Measurements from ENCODE around the gene PTGS1. TPM values are rescaled to one million over a fixed set of nuclear protein-coding genes. Genes with fewer than 3 reads are reported as not detected.
"Not testable (repeated sequence)": the region's sequence is repeated elsewhere in the genome, so short reads cannot be mapped to it uniquely, and the experiment has no call there.

PTGS1 gene
- total RNA-seq, 2 donors from 2014 or later = 4.6 to 6.2 TPM

DNA sequence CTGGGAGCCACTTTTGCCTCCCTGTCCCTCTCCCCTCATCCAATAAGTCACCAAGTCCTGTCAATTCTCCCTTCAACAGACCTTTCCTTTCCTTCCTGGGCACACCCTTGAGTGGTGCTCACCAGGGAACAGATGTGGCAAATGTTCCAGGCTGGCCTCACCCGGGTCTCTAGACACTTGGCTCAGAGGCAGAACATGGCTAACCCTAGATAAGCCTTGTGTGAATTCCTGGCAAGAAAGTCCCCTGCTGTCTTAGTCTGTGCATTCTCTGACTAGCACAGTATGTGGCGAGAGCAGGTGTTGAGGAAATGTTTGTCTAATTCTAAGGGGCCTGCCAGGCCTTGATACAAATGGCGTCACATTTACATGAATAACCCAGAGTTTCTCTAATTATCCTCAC, 41.2 kb upstream of the PTGS1 start:
- Histone ChIP-seq H3K4me1 (replicated peaks) (no peaks in the 10 kb centered on the region), H3K27me3 (replicated peaks; ENCODE audit: insufficient read depth) (no peaks in the 10 kb centered on the region), H3K27ac (no peak overlapping the region), H3K36me3 (no peaks in the 10 kb centered on the region), H3K9me3 (no peaks in the 10 kb centered on the region), H3K4me3 (no peak overlapping the region)
- TF ChIP-seq CTCF (IDR thresholded peaks at IDR 0.05) = no peak
- TF ChIP-seq POLR2A (IDR thresholded peaks at IDR 0.05) = no peak
- TF ChIP-seq POLR2AphosphoS5 (IDR thresholded peaks at IDR 0.05) = no peak
- 93% methylated on average over 3 of the region's 3 CpGs for WGBS
- intact Hi-C loops (cut with DNase I) = no loop called here
- no peak for DNase-seq (ENCODE audit: low spot score)

GRCh38 chr9:122330466-122330865, 40.4 kb upstream of the PTGS1 start:
- H3K27ac ChIP-seq; H3K4me1 ChIP-seq (replicated peaks); H3K27me3 ChIP-seq (replicated peaks; ENCODE audit: insufficient read depth); H3K9me3 ChIP-seq; H3K4me3 ChIP-seq; DNase-seq (ENCODE audit: low spot score); intact Hi-C loops (cut with DNase I); H3K36me3 ChIP-seq: not testable (repeated sequence)
- 89% methylated on average over 6 of the region's 6 CpGs for WGBS

DNA sequence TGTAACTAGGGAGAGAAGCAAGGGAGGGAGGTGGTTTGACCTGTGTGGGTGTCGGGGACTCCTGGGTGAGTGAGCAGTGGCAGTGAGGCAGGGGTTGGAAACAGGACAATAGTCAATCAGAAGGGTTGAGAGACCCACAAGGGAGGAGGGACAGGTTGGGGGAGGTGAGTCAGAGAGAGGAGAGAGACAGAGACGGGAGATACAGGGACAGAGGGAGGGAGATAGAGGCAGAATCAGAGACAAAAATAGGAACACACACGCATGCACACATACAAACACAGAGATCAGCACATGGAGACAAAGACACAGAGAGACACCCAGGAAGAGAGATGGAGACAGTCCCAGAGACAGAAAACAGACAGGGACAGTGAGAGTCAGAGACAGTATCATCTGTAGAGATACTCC, 39.3 kb upstream of the PTGS1 start:
- WGBS = 85% methylated on average over 3 of the region's 3 CpGs
- intact Hi-C loops (cut with DNase I) = no loop called here
- Histone ChIP-seq H3K4me3 (no peak overlapping the region), H3K27ac (no peak overlapping the region), H3K27me3 (replicated peaks; ENCODE audit: insufficient read depth) (no peaks in the 10 kb centered on the region), H3K9me3 (no peaks in the 10 kb centered on the region), H3K36me3 (no peaks in the 10 kb centered on the region), H3K4me1 (replicated peaks) (no peaks in the 10 kb centered on the region)
- DNase-seq (ENCODE audit: low spot score) = no peak
- TF ChIP-seq POLR2A (IDR thresholded peaks at IDR 0.05) = no peak

- Histone ChIP-seq H3K27me3 (replicated peaks; ENCODE audit: insufficient read depth) (no peaks in the 10 kb centered on the region), H3K36me3 (no peaks in the 10 kb centered on the region), H3K4me1 (replicated peaks) (no peaks in the 10 kb centered on the region), H3K27ac (no peak overlapping the region), H3K9me3 (no peaks in the 10 kb centered on the region), H3K4me3 (no peak overlapping the region)
- TF ChIP-seq POLR2A (IDR thresholded peaks at IDR 0.05) (no peak), POLR2AphosphoS5 (IDR thresholded peaks at IDR 0.05) (no peak), CTCF (IDR thresholded peaks at IDR 0.05) (no peak)
- 38% methylated on average over 6 of the region's 6 CpGs for WGBS
- DNase-seq (ENCODE audit: low spot score) = no peak
- intact Hi-C loops (cut with DNase I) = no loop called here
These were observed 38.7 kb upstream of the PTGS1 start for GRCh38 chr9:122332083-122332482.

- Histone ChIP-seq H3K4me1 (replicated peaks) (no peaks in the 10 kb centered on the region), H3K27me3 (replicated peaks; ENCODE audit: insufficient read depth) (no peaks in the 10 kb centered on the region), H3K9me3 (no peaks in the 10 kb centered on the region), H3K4me3 (no peak overlapping the region), H3K36me3 (no peaks in the 10 kb centered on the region), H3K27ac (no peak overlapping the region)
- no peak for DNase-seq (ENCODE audit: low spot score)
- WGBS = 56% methylated on average over 7 of the region's 7 CpGs
- intact Hi-C loops (cut with DNase I) = no loop called here
- TF ChIP-seq POLR2A (IDR thresholded peaks at IDR 0.05) = no peak
- no peak for TF ChIP-seq CTCF (IDR thresholded peaks at IDR 0.05)
- no peak for TF ChIP-seq POLR2AphosphoS5 (IDR thresholded peaks at IDR 0.05)
These were observed 38.2 kb upstream of the PTGS1 start for GRCh38 chr9:122332644-122333043.

GRCh38 chr9:122333169-122333808, 37.5 kb upstream of the PTGS1 start:
- intact Hi-C loops (cut with DNase I) = no loop called here
- TF ChIP-seq POLR2AphosphoS5 (IDR thresholded peaks at IDR 0.05) (no peak), CTCF (IDR thresholded peaks at IDR 0.05) (no peak), POLR2A (IDR thresholded peaks at IDR 0.05) (no peak)
- H3K27ac ChIP-seq = no peak overlapping the region
- H3K27me3 ChIP-seq (replicated peaks; ENCODE audit: insufficient read depth) = no peaks in the 10 kb centered on the region
- H3K4me3 ChIP-seq = no peak overlapping the region
- no peaks in the 10 kb centered on the region for H3K36me3 ChIP-seq
- WGBS = 57% methylated on average over 10 of the region's 10 CpGs
- no peaks in the 10 kb centered on the region for H3K4me1 ChIP-seq (replicated peaks)
- no peaks in the 10 kb centered on the region for H3K9me3 ChIP-seq
- DNase-seq (ENCODE audit: low spot score) = no peak

Measured in prostate gland (tissue), 2 donors.